GM12878 (cell line): ENCODE data around the gene MGAT4B. TPM values are rescaled to one million over a fixed set of nuclear protein-coding genes. Genes with fewer than 3 reads are reported as not detected.

Source experiments
- ATAC-seq: fragments of 200-7000 bp; cut with Tn5 transposase; 3 replicates; pipeline ENCODE4 v1.9.1; 2020; ENCODE audit warnings: mild to moderate bottlenecking, moderate library complexity
- BruUV-seq: library from RNA; stranded (reverse); fragments of 400-500 nt; replicated peaks from 2 replicates; lab custom pipeline; 2021; lab: Mats Ljungman, UMichigan
- CTCF ChIA-PET: fragments of 300-600 bp; sonication (Branson Sonifier 250); formaldehyde crosslinking; extraction: SDS; loops from one replicate; lab custom pipeline; 2021; ENCODE audit warnings: inconsistent platforms; lab: Yijun Ruan, JAX
- POLR2A ChIA-PET: fragments of 350-600 bp; formaldehyde crosslinking; extraction: SDS; loops from one replicate; lab custom pipeline; 2021; ENCODE audit warnings: inconsistent platforms; lab: Charles Lee
- RAD21 ChIA-PET: fragments of 300-600 bp; sonication (Branson Sonifier 250); formaldehyde crosslinking; loops from one replicate; lab custom pipeline; 2023; ENCODE audit warnings: antibody characterized with exemption; ENCODE audit not compliant: unreplicated experiment; lab: Charles Lee
- SMC1A ChIA-PET: fragments of 300-600 bp; sonication (Branson Sonifier 250); formaldehyde crosslinking; loops from one replicate; lab custom pipeline; 2023; ENCODE audit not compliant: unreplicated experiment, uncharacterized antibody; lab: Charles Lee
- DNase-seq: peaks from one replicate; pipeline ENCODE4 v3.0.0-alpha.2; 2011; ENCODE audit warnings: low read depth, low spot score
- FAIRE-seq: peaks from 3 replicates; lab custom pipeline; 2011; peaks lifted over from hg19 to GRCh38; lab: Jason Lieb, UNC
- H2AFZ ChIP-seq: 2 replicates; pipeline ENCODE4 v1.6.0; 2011; ENCODE audit warnings: low read depth, low read length, control low read depth; ENCODE audit not compliant: control insufficient read depth
- H3K27ac ChIP-seq: 2 replicates; pipeline ENCODE4 v1.5.1; 2011; ENCODE audit warnings: control low read depth; ENCODE audit not compliant: control insufficient read depth, insufficient read depth
- H3K27me3 ChIP-seq, 2 experiments: replicated peaks in 1 of 2; 2 replicates each; pipeline versions ENCODE4 v1.6.0 to v1.6.1; 2011; ENCODE audit warnings: low read length in 1 of 2; ENCODE audit not compliant: control insufficient read depth in 2 of 2, insufficient read depth in 2 of 2
- H3K36me3 ChIP-seq, 2 experiments: 2 replicates each; pipeline ENCODE4 v1.5.1; 2011; ENCODE audit warnings: low read length in 1 of 2; ENCODE audit not compliant: control insufficient read depth in 2 of 2, insufficient read depth in 2 of 2
- H3K4me1 ChIP-seq: 2 replicates; pipeline ENCODE4 v1.6.1; 2011; ENCODE audit warnings: mild to moderate bottlenecking, low read length, moderate library complexity, mixed read lengths; ENCODE audit not compliant: control insufficient read depth, insufficient read depth
- H3K4me2 ChIP-seq: 2 replicates; pipeline ENCODE4 v1.6.0; 2011; ENCODE audit warnings: control low read depth; ENCODE audit not compliant: control insufficient read depth, insufficient read depth
- H3K4me3 ChIP-seq: fragments of 200-600 bp; sonication (generic); 2 replicates; pipeline ENCODE4 v1.5.1; 2016
- H3K79me2 ChIP-seq: 2 replicates; pipeline ENCODE4 v1.6.0; 2011; ENCODE audit warnings: low read length; ENCODE audit not compliant: control insufficient read depth, insufficient read depth
- H3K9ac ChIP-seq: 2 replicates; pipeline ENCODE4 v1.8.0; 2011; ENCODE audit warnings: low read length, control low read depth, mixed read lengths; ENCODE audit not compliant: control insufficient read depth, insufficient read depth
- H3K9me3 ChIP-seq: replicated peaks from 3 replicates; pipeline ENCODE4 v1.5.1; 2011; ENCODE audit warnings: mild to moderate bottlenecking, low read length; ENCODE audit not compliant: control insufficient read depth, insufficient read depth
- H4K20me1 ChIP-seq: 2 replicates; pipeline ENCODE4 v1.6.0; 2011; ENCODE audit not compliant: control insufficient read depth, insufficient read depth
- HCFC1 ChIP-seq: fragments of 150-350 bp; IDR thresholded peaks from 2 replicates; pipeline ENCODE4 v1.6.1; 2014; ENCODE audit warnings: low read length
- HDAC6 ChIP-seq: fragments of 200-600 bp; sonication (generic); IDR thresholded peaks from one replicate; pipeline ENCODE4 v1.8.0; 2017; ENCODE audit warnings: antibody characterized with exemption; ENCODE audit not compliant: unreplicated experiment
- MLLT1 ChIP-seq: fragments of 450-650 bp; IDR thresholded peaks from 2 replicates; pipeline ENCODE4 v1.6.1; 2016; ENCODE audit warnings: mild to moderate bottlenecking
- NFXL1 ChIP-seq: fragments of 450-650 bp; IDR thresholded peaks from 2 replicates; pipeline ENCODE4 v1.6.1; 2017; ENCODE audit warnings: antibody characterized with exemption, mild to moderate bottlenecking, borderline replicate concordance
- NKRF ChIP-seq: fragments of 450-650 bp; conservative IDR thresholded peaks from 2 replicates; pipeline ENCODE4 v1.6.1; 2017; ENCODE audit warnings: mild to moderate bottlenecking, moderate library complexity
- RUNX3 ChIP-seq: IDR thresholded peaks from 2 replicates; pipeline ENCODE4 v1.6.1; 2012; ENCODE audit warnings: low read length, inconsistent platforms
- SMAD5 ChIP-seq: IDR thresholded peaks from 2 replicates; pipeline ENCODE4 v1.6.1; 2016; ENCODE audit warnings: antibody characterized with exemption, low read depth
- SMC3 ChIP-seq: IDR thresholded peaks from 2 replicates; pipeline ENCODE4 v1.6.1; 2011; ENCODE audit warnings: low read length, improper control_type of control experiment, borderline replicate concordance
- WRNIP1 ChIP-seq: IDR thresholded peaks from 2 replicates; pipeline ENCODE4 v1.6.1; 2011; ENCODE audit warnings: low read depth, low read length, improper control_type of control experiment, borderline replicate concordance
- YY1 ChIP-seq: IDR thresholded peaks from 2 replicates; pipeline ENCODE4 v1.6.1; 2011; ENCODE audit warnings: low read depth, mild to moderate bottlenecking, low read length
- WGBS: methylation state at CpG from one replicate; pipeline ENCODE4 v1.1.6; 2016; ENCODE audit warnings: low lambda C conversion rate; ENCODE audit not compliant: insufficient replicate concordance, insufficient coverage; ENCODE audit errors: missing lambda C conversion rate; 5-methylcytosine and 5-hydroxymethylcytosine counted together
- in situ Hi-C: fragments of 300-500 bp; cut with MboI; formaldehyde crosslinking; loops from 9 replicates; pipeline ENCODE4 v1.14.3; 2018; ENCODE audit warnings: mixed read lengths
- intact Hi-C: fragments of 100-400 bp; cut with micrococcal nuclease; formaldehyde crosslinking; loops from one replicate; pipeline ENCODE4 v1.14.2; 2022; ENCODE audit not compliant: unreplicated experiment
- polyA plus RNA-seq, 11 experiments: library from polyadenylated mRNA; depleted of rRNA in 4 of 11; unstranded in 6 of 11; stranded (reverse) in 5 of 11; fragments of >200 nt; fragmentation: Nextera tagmentation in 4 of 11; fragmentation: Illumina TruSeq in 1 of 11; extraction: Ambion mirVana in 4 of 11; extraction: Trizol in 1 of 11; gene quantifications; 1 replicate in 1 of 11; 2 replicates in 10 of 11; pipeline versions ENCODE4 v1.2.1 to v1.2.3, GENCODE V29; 2011 to 2016; ENCODE audit warnings: inconsistent platforms in 2 of 11, missing spikeins in 2 of 11, low read depth in 1 of 11
- total RNA-seq, 4 experiments: library from RNA; depleted of rRNA in 3 of 4; stranded (reverse); fragments of >200 nt in 3 of 4; fragmentation: Illumina TruSeq in 1 of 4; extraction: Trizol in 1 of 4; gene quantifications; 2 replicates each; pipeline versions ENCODE4 v1.2.1 to v1.2.3, GENCODE V29; 2013 to 2021
- TF ChIP-seq, protein P1 (sequence below): fragments of 450-650 bp; formaldehyde crosslinking; IDR thresholded peaks from 2 replicates; pipeline ENCODE4 v1.4.0; 2020; ENCODE audit warnings: mild to moderate bottlenecking, moderate library complexity

MGAT4B gene
- total and polyA plus RNA-seq, 10 of the 15 experiments (the other 5 are each of a cell fraction or from before 2014, with no cell fraction given), result 0.60 to 82.5 (median 34.4) TPM; not detected in 1

GRCh38 chr5:179763215-179763945 is 43.3 kb downstream of the MGAT4B start (continued):
- TF ChIP-seq MLLT1 (no peak), SMC3 (peak; percentile 62; the same call in 1 of the 2 replicates)

DNA sequence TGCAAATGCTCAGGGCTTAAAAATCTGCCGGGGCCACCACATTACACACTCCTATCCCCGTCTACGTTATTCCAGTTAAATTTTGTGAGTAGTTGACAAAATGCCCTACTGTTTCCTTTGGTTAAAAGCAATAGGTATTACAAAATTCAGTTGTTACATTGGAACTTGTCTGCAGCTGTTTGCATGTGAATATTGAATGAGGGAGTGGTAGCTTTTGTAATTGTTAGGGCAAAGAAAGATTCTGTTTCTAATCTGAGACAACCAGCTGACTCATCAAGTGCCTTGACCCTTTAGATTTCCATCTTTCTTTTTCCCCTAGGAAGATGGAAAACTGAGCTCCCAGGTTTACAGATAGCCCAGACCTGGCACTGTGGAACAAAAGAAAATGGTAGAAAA is 43.9 kb downstream of the MGAT4B start:
- no peak overlapping the region for H2AFZ ChIP-seq
- no peak overlapping the region for H3K27ac ChIP-seq
- ChIA-PET POLR2A (interaction anchor here (0.7 to 2.3 kb wide), 4 partner anchors 19 to 63 kb away, joined by 3 to 6 read pairs (median 4); partner anchors contain the start of genes MAML1 and SQSTM1), SMC1A (interaction anchor here (0.6 to 1.7 kb wide), 13 partner anchors 13 to 159 kb away, joined by 3 to 5 read pairs (median 3); partner anchors contain the start of genes LTC4S and MAML1), RAD21 (interaction anchor here (1.0 to 2.0 kb wide), 8 partner anchors 23 to 329 kb away, joined by 3 to 9 read pairs (median 6); partner anchors contain the start of genes HNRNPH1 and MAML1), CTCF (interaction anchor here (0.6 to 2.6 kb wide), 38 partner anchors 9 to 527 kb away, joined by 3 to 25 read pairs (median 5); partner anchors contain the start of genes LTC4S and MAML1)
- no peak overlapping the region for H3K4me2 ChIP-seq
- H3K27me3 ChIP-seq, result no peaks in the 10 kb centered on the region
- ATAC-seq (no peak), DNase-seq (no peak), FAIRE-seq (peak; percentile 70)
- in situ Hi-C loops, result no loop called here
- 33% methylated on average over 3 of the region's 3 CpGs for WGBS
- H4K20me1 ChIP-seq, result peaks cover 4% of the 10 kb centered on the region; the same call in 1 of the 2 replicates
- peaks cover 3 to 14% of the 10 kb centered on the region in 2 experiments; a peak in 3 of 4 replicates for H3K36me3 ChIP-seq
- peaks cover 37% of the 10 kb centered on the region for H3K79me2 ChIP-seq
- H3K9ac ChIP-seq, result no peak overlapping the region
- H3K9me3 ChIP-seq, result no peaks in the 10 kb centered on the region
- peaks cover 30% of the 10 kb centered on the region for H3K4me1 ChIP-seq
- no TSS peak for BruUV-seq
- intact Hi-C loops, result loop anchor here (5.0 to 10.0 kb wide), 2 partner anchors 35 to 212 kb away; no protein-coding TSS in a partner anchor
- no peak overlapping the region for H3K4me3 ChIP-seq
- TF ChIP-seq NKRF, result no peak
- no peak for TF ChIP-seq SMAD5
- TF ChIP-seq NFXL1, result no peak
- TF ChIP-seq WRNIP1, result no peak
- TF ChIP-seq RUNX3, result no peak
- TF ChIP-seq, protein P1, sequence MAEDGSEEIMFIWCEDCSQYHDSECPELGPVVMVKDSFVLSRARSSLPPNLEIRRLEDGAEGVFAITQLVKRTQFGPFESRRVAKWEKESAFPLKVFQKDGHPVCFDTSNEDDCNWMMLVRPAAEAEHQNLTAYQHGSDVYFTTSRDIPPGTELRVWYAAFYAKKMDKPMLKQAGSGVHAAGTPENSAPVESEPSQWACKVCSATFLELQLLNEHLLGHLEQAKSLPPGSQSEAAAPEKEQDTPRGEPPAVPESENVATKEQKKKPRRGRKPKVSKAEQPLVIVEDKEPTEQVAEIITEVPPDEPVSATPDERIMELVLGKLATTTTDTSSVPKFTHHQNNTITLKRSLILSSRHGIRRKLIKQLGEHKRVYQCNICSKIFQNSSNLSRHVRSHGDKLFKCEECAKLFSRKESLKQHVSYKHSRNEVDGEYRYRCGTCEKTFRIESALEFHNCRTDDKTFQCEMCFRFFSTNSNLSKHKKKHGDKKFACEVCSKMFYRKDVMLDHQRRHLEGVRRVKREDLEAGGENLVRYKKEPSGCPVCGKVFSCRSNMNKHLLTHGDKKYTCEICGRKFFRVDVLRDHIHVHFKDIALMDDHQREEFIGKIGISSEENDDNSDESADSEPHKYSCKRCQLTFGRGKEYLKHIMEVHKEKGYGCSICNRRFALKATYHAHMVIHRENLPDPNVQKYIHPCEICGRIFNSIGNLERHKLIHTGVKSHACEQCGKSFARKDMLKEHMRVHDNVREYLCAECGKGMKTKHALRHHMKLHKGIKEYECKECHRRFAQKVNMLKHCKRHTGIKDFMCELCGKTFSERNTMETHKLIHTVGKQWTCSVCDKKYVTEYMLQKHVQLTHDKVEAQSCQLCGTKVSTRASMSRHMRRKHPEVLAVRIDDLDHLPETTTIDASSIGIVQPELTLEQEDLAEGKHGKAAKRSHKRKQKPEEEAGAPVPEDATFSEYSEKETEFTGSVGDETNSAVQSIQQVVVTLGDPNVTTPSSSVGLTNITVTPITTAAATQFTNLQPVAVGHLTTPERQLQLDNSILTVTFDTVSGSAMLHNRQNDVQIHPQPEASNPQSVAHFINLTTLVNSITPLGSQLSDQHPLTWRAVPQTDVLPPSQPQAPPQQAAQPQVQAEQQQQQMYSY (CRISPR knock-in tag), result no peak
- TF ChIP-seq HCFC1, result no peak
- no peak for TF ChIP-seq YY1
- TF ChIP-seq HDAC6, result no peak
